ENCODE results near the gene THAP2.

DNA sequence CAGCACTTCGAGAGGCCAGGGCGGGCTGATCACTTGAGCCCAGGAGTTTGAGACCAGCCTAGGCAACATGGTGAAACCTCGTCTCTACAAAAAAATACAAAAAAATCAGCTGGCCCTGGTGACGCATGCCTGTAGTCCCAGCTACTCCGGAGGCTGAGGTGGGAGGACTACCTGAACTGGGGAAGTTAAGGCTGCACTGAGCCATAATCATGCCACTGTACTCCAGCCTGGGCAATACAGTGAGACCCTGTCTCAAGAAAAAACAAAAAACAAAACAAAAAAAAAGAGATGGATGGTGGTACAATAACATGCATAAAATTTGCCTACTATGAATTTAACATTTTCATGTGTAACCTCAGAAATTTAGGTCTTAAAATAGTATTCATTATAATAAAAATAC is 2.2 kb downstream of the THAP2 start:
- TF ChIP-seq, protein P1, sequence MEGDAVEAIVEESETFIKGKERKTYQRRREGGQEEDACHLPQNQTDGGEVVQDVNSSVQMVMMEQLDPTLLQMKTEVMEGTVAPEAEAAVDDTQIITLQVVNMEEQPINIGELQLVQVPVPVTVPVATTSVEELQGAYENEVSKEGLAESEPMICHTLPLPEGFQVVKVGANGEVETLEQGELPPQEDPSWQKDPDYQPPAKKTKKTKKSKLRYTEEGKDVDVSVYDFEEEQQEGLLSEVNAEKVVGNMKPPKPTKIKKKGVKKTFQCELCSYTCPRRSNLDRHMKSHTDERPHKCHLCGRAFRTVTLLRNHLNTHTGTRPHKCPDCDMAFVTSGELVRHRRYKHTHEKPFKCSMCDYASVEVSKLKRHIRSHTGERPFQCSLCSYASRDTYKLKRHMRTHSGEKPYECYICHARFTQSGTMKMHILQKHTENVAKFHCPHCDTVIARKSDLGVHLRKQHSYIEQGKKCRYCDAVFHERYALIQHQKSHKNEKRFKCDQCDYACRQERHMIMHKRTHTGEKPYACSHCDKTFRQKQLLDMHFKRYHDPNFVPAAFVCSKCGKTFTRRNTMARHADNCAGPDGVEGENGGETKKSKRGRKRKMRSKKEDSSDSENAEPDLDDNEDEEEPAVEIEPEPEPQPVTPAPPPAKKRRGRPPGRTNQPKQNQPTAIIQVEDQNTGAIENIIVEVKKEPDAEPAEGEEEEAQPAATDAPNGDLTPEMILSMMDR (IDR thresholded peaks at IDR 0.05; ENCODE audit: low read depth, low read length, poor library complexity, severe bottlenecking): no peak
- no peak for TF ChIP-seq EZH2phosphoT487 (IDR thresholded peaks at IDR 0.05; ENCODE audit: borderline replicate concordance, low read length)

Measured in DOHH2 (cell line).